Measurements from ENCODE around the gene AATF. TPM values are rescaled to one million over a fixed set of nuclear protein-coding genes. Genes with fewer than 3 reads are reported as not detected.

Gene AATF
- total RNA-seq, 1 donor from 2014 or later = 38.5 TPM

DNA sequence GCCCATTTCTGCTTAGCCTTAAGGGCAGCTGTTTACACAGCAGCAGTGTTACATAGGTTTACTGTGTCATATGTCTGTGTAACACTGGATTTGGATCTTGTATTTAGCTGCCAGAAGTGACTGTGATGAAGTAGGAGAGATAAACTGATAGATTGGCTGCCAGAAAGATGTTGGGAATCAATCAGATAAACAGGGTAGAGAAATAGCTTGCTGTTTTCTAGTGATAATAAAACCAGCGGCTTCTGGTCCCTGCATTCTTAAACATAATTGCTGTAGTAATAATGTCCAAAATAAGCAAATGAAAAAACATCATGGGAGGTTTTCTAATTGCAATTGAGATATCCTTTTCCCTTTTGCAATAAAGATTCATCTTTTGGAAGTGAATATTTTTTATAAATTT, 68.7 kb downstream of the AATF start:
- Mint-ChIP-seq H3K36me3 (ENCODE audit: low read depth) (no peaks in the 10 kb centered on the region), H3K9me3 (ENCODE audit: low read depth) (no peaks in the 10 kb centered on the region), H3K4me3 (ENCODE audit: unreplicated experiment) (no peak overlapping the region), H3K27me3 (ENCODE audit: low read depth) (no peaks in the 10 kb centered on the region), H3K4me1 (ENCODE audit: low read depth) (no peaks in the 10 kb centered on the region), H3K27ac (ENCODE audit: unreplicated experiment) (no peak overlapping the region)
- TF ChIP-seq, protein P1, sequence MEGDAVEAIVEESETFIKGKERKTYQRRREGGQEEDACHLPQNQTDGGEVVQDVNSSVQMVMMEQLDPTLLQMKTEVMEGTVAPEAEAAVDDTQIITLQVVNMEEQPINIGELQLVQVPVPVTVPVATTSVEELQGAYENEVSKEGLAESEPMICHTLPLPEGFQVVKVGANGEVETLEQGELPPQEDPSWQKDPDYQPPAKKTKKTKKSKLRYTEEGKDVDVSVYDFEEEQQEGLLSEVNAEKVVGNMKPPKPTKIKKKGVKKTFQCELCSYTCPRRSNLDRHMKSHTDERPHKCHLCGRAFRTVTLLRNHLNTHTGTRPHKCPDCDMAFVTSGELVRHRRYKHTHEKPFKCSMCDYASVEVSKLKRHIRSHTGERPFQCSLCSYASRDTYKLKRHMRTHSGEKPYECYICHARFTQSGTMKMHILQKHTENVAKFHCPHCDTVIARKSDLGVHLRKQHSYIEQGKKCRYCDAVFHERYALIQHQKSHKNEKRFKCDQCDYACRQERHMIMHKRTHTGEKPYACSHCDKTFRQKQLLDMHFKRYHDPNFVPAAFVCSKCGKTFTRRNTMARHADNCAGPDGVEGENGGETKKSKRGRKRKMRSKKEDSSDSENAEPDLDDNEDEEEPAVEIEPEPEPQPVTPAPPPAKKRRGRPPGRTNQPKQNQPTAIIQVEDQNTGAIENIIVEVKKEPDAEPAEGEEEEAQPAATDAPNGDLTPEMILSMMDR (IDR thresholded peaks at IDR 0.05) = no peak
- no peak for DNase-seq (ENCODE audit: low spot score)

DNA sequence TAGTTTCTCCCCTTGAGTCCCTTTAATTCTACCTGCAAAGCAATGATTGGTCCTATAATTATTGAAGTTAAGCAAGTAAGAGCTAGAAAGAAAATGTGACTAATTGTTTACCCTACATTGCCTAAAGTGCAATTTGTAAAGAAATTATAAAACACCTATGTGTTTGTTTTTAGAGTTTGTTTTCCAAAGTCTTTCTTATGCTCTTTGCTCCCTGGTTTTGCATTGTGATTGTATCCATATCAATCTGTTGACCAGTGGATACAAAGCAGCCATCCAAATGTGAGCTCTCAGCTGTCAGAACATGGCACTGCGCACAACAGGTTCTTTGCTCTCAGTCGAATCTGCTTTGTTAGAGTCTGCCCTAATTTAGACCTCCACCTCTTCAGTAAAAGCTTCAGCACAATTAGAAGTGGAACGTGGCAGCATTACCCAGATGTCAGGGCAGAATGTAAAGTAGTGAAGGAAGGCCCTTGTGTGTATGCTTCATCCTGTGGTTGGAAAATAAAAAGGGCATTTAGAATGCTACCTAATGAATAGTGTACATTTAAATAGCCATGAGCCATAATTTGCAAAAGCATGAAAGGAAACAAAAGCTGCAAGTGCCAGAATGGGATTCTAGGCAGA, 70.5 kb downstream of the AATF start:
- Mint-ChIP-seq H3K4me1 (ENCODE audit: low read depth) (no peaks in the 10 kb centered on the region), H3K9me3 (ENCODE audit: low read depth) (no peaks in the 10 kb centered on the region), H3K27me3 (ENCODE audit: low read depth) (no peaks in the 10 kb centered on the region), H3K4me3 (ENCODE audit: unreplicated experiment) (no peak overlapping the region), H3K36me3 (ENCODE audit: low read depth) (peaks cover 2% of the 10 kb centered on the region), H3K27ac (ENCODE audit: unreplicated experiment) (no peak overlapping the region)
- DNase-seq (ENCODE audit: low spot score) = no peak
- TF ChIP-seq, protein P1 (IDR thresholded peaks at IDR 0.05) = no peak

DNA sequence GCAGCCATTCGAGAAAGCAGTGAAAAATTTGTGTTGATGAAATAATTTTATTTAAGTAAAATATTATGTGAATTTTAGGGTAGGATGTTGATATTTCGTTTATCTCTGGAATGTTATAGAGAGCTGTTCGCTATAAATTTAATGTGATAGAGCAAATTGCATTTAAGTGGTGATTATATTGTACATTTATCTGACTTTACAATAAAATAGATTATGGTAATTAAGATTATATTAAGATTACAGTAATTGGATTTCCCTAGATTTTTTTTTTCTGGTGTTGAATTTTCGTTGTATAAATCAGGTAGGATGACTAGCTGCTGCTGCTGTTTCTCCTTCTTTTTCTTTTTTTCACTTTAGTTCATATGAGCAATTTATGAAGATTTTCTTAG, 71.0 kb downstream of the AATF start:
- Mint-ChIP-seq H3K27ac (ENCODE audit: unreplicated experiment) (no peak overlapping the region), H3K27me3 (ENCODE audit: low read depth) (no peaks in the 10 kb centered on the region), H3K4me3 (ENCODE audit: unreplicated experiment) (no peak overlapping the region), H3K36me3 (ENCODE audit: low read depth) (peaks cover 2% of the 10 kb centered on the region), H3K4me1 (ENCODE audit: low read depth) (no peaks in the 10 kb centered on the region), H3K9me3 (ENCODE audit: low read depth) (no peaks in the 10 kb centered on the region)
- DNase-seq (ENCODE audit: low spot score) = no peak
- TF ChIP-seq, protein P1 (IDR thresholded peaks at IDR 0.05) = no peak

DNA sequence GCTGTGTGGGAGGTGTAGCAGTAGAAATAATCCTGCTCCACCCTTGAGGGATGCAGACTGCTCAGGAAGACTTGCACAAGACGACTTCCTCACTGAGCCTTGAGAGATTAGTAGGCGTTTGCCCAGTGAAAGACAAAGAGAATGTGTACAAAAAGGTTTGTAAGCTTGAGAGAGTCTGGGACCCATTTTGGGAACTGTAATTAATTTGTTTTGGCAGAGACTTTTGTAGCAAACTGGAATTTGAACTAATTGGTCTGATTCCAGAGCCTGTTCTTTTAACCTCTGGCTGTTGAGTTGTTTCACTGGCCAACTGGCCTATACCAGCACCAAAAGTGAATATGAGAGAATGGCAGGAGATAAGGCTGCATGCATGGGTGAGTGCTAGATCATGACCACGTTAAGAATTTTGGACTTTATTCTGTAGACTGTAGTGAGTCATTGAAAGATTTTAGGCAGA, 75.5 kb downstream of the AATF start:
- peaks cover 2% of the 10 kb centered on the region for H3K36me3 Mint-ChIP-seq (ENCODE audit: low read depth)
- no peaks in the 10 kb centered on the region for H3K9me3 Mint-ChIP-seq (ENCODE audit: low read depth)
- H3K27me3 Mint-ChIP-seq (ENCODE audit: low read depth) = no peaks in the 10 kb centered on the region
- no peak for DNase-seq (ENCODE audit: low spot score)
- TF ChIP-seq, protein P1 (IDR thresholded peaks at IDR 0.05) = no peak
- H3K4me1 Mint-ChIP-seq (ENCODE audit: low read depth) = no peaks in the 10 kb centered on the region
- no peak overlapping the region for H3K4me3 Mint-ChIP-seq (ENCODE audit: unreplicated experiment)
- no peak overlapping the region for H3K27ac Mint-ChIP-seq (ENCODE audit: unreplicated experiment)

DNA sequence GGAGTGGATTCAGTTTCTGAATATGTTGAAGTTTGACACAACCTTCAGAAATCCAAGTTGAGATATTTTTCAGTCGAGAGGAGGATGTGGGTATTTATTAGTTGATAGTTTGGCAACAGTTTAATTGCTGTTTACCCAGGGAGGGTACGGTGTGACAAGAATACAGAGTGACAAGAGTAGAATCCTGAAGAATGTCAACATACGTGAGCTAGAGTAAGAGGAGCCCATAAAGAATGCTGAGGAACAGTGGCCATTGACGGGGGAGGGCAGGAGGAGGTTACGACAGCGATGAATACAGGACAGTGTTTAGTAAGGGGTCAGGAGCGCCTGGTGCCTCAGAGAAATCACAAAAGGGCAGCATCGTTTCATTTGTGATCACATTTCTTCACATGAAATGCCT, 76.5 kb downstream of the AATF start:
- TF ChIP-seq, protein P1 (IDR thresholded peaks at IDR 0.05) = no peak
- Mint-ChIP-seq H3K9me3 (ENCODE audit: low read depth) (no peaks in the 10 kb centered on the region), H3K27ac (ENCODE audit: unreplicated experiment) (no peak overlapping the region), H3K36me3 (ENCODE audit: low read depth) (peaks cover 2% of the 10 kb centered on the region), H3K27me3 (ENCODE audit: low read depth) (no peaks in the 10 kb centered on the region), H3K4me1 (ENCODE audit: low read depth) (no peaks in the 10 kb centered on the region), H3K4me3 (ENCODE audit: unreplicated experiment) (no peak overlapping the region)
- DNase-seq (ENCODE audit: low spot score) = no peak

All from chondrocyte (in vitro differentiated cells).